GM21367 (cell line): ENCODE results near the gene HSD11B2.

Source experiments
- ATAC-seq: cut with Tn5 transposase; IDR thresholded peaks from one replicate; pipeline ENCODE4 v1.9.1; 2021; ENCODE audit not compliant: unreplicated experiment

The HSD11B2 gene

DNA sequence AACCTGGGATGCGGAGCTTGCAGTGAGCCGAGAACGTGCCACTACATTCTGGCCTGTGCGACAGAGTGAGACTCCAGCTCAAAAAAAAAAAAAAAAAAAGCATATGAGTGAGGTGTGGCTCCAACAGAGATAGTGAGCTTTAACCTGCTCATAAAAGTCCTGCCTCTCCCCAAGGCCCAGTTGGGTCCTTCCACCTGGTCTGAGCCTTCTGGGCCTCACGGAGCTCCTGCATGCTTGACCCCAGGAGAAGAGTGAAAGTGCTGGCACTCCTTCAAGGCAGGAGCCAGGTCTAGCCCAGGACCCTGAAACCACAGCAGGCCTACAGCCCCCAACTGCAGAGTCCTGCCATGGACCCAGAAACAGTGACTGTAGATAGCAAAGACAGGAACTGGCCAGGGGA is 17.7 kb downstream of the HSD11B2 start:
- no peak for ATAC-seq

DNA sequence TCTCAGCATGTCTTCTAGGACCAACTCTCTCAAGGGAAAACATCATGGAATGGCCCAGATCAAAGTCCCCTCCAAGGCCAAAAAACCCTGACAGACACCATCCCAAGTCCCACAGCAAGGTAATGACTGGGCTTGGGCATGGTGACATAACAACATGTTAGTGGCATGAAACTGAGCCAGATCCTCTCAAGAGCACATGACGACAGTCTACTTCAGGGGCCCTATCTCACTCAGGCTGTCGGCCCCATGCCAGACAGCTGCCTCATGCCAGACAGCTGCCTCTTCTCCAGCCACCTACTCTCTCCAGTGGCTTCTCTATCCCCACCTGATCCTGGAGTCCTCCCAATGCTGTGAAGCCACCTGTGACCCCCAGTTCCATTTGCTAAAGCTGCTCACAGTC is 18.4 kb downstream of the HSD11B2 start:
- ATAC-seq: no peak

DNA sequence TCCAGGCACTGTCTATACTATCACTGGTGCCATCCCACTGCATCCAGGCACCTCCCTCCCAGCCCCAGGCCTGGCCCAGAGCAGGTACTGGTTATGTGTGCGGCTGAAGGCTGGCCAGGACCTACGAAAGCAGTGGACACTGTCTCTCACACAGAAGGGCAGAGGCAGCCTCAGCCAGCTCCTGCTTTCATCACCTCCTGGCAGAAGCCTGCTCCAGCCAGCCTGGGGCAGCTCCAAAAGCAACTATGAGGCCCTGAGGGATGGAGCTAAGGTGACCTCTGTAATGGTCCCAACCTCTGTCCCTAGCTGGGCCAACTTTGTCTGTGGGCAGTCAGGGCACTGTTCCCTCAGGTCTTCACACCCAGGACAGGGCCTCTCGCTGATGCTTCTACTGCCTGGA is 18.8 kb downstream of the HSD11B2 start:
- no peak for ATAC-seq

DNA sequence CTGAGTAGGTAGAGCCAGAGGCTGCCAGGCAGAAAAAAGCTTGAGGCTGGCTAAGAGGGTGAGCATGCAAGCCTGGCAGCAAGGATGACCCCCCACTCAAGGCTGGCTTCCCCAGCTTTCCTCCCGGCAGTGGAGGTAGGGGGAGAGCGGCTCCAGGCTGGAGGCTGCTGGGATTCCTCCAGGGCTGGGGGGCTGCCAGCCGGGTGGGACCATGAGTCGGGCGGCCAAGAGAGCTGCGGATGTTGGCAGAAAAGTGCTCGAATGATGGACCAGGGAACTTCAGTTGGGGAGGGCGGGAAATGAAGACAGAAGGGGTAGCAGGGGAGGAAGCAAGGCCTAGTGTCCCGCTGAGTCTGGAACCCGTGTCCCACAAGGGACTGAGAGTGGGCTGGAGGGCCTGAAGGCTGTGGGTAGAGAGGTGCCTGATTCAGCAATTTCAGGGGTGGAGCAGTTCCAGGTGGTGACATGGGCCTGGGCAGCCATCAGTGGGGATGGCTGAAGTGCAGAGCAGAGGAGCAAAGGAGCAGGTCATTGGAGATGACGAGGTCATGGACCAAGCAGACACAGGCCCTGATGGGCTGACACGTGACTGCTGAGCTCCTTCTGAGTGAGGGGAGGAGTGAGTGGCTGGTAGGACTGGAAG is 20.3 kb downstream of the HSD11B2 start:
- no peak for ATAC-seq

DNA sequence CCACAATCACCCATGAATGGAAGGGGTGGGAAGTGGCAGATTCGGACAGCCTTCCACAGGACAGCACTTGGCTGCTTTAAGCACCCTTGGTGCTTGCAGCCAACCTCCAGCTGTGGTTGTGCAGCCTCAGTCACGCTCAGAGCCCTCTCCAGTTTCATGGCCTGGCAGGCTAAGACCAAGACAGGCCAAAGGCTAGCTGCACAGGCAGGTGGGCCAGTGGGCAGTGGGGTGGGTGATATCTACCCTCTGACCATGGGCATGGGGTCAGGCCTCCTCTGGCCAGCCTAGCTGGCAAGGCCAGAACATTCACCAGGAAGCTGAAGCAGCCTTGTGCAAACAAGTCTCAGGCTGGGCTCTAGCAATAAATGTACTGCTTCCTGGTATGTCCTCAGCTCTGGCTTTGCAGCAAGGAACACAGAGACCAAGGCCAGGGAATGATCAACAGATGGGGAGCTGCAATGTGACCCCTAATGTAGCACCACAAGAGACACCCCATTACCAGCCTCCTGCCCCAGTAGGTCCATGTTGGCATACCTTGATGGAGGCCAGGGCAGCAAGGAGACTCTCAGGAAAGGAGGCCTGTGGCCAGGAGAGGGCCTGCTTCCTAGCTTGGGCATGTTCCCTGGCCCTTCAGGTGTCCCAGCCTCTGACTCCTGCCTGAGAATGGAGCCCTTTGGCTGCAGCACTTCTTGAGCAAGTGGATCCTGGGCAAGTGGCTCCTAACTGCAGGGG is 20.9 kb downstream of the HSD11B2 start:
- ATAC-seq: no peak

DNA sequence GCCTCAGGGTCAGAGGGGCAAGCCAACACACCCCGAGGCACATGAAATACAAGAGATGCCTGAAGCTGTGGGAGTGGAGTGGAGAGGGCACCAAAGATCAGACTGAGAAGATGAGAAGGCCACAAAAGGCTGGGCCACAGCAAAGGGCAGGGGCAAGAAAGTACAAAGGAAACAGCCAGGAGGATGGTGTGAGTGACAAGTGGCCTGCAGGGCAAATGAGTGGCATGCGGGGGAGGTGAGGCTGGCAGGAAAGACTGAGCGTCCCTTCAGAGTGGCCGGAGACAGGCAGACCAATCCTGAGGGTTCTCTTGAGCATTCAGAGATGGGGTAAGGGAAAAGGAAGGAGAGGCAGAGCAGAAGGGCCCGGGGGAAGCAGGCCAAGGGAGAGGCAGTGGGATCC is 23.2 kb downstream of the HSD11B2 start:
- ATAC-seq: no peak

DNA sequence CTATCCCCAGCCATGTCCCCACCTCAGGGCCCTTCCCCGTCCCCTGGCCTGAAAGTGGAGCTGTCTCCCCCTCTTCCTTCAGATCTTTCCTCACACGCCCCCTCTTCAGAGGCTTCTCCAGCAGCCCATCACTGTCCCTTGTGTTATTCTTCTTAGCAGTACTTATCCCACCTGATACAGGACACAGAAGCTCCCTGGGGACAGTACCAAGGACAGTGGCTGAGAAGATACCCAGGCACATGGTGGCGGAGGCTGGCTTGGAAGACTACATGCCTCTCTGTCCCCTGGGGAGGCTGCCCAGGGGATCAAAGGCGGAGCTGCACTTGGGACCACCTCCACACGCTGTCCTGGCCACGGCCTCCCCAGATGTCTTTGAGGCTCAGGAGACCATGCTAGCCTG is 23.9 kb downstream of the HSD11B2 start:
- no peak for ATAC-seq

DNA sequence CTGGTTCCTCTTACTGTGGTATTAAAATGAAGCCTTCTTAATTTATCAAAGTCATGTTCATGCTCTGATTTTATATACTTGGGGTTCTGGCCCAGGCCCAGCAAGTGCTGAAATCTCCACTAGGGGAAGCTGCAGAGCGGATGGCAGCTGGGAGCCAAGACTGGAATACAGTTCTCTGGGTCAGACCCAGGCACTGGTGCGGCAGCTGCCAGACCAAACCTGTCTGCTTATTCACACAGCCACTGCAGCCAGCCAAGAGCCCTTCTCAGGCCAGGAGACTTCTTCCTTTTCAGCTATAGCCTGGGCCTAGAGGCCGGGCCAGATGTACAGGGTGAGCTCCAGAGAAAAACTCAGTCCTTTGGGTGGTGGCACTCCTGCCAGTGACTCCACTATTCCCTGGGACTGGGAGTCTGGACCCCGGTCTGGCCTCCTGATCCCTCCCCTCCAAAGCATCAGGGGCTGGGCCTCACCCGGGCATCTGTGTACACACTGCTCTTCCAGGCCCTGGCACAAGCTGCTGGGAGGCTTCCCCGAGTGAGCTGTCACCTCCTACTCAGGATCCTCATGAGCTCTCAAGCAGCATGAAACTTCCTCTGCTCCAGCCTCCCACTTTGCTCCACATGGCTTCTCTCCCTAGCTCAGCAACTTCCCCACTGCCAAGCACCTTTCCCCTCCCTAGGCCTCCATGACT is 25.6 kb downstream of the HSD11B2 start:
- no peak for ATAC-seq

DNA sequence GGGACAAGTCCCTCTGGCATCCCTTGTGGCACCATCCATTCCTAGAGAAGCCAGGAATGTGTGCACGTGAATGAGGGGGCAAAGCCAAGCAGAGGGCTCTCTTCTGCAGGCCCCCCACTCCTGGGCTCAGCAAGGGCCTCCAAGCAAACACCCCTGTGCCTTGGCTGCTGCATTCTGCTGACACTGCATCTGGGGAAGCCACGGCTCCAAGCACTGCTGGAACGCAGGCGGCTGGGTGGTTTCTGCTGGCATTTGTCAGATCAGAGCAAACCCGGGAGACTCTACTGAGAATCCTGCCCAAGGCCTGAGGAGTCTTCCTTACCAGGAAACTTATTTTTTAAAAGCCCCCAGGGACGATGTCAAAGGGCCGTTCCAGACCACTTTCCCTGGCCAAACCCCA is 26.7 kb downstream of the HSD11B2 start:
- ATAC-seq: no peak

DNA sequence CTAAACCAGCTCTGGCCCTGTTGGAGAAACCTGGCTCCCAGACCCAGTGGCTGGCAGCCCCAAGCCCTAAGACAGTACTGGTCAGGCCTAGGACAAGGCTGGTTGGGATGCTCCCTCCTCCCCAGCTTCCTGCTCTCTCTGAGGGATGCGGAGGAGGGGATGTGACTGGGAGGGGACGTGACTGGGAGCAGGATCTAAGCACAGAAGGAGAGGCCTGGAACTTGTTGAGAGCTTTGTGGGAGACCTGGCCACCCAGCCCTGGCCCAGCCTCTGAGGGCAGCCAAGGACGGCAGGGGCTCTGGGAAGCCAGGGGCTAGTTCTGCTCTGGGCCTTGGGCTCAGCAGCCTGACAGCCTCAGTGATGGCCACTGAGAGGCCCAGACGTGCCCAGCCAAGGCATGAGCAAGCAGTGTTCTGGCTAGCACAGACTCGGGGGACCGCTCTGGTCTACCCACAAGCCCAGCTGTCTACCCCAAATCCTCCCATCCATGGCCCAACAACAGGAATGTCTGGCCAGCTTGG is 27.3 kb downstream of the HSD11B2 start:
- no peak for ATAC-seq

DNA sequence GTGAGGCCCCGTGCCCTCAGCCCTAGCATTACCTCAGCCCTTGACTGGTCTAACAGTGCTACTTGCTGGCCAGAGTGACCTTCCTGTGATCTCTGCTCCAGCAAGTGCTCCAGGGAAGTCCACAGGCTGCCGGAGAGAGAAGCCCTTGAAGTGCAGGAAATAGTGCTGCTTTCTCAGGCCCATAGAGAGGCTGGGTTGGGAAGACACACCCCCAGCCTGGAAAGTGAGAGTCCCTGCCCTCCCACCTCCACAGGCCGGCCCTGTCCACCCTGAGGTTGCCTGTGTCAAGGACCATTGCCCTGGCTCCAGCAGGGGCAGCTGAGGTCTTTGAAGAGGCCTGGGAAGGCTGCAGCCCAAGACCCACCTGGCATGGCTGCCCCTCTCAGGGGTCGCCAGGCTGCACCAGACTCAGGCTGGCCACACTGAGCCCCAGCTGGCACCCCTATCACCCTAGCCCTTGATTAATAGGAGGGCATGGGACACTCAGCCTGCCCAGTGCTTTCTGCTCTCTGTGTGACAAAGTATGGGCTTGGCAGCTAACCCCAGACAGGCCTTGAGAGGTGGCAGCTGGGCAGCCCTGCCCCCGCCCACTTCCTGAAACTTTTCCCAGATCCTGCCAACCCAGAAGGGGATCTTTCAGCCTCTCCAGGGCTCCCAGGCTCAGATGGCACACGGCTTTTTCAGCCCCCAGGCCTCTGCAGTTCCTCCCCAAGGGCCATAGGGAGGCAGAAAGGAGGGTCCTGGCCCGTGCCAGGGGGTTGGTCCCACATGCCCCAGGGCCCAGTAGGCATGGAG is 28.3 kb downstream of the HSD11B2 start:
- no peak for ATAC-seq

DNA sequence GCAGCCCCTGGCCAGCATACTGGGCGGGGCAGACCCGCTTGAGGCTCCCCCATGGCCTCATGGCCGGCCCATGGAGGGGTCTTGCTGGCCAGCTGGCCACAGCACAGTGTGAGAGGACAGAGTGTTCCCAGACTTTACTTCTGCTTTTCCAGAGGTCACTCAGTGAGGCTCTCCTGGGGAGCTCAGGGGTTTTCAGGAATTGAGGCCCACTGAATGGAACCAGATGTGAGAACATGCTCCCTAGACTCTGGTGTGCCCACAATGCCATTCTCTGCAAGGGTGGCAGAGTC is 28.9 kb downstream of the HSD11B2 start:
- no peak for ATAC-seq

DNA sequence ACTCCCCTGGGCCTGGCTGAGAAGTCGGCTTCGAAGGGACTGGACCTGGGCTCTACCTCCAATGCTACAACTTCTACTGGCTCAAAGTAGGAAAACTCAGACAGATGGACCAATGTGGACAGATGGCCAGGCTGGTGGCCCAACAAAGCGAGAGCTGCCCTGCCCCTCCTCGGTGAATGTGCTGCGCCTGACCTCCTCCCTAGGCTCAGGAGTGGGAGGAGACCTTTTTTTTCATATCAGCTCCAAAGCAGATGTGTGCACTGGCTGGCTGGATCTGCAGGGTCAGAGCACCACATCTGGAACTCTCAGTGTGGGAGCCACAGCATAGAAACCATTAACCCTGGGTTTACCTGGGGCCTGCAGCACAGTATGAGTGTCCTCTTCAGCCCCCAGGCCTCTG is 29.2 kb downstream of the HSD11B2 start:
- no peak for ATAC-seq

DNA sequence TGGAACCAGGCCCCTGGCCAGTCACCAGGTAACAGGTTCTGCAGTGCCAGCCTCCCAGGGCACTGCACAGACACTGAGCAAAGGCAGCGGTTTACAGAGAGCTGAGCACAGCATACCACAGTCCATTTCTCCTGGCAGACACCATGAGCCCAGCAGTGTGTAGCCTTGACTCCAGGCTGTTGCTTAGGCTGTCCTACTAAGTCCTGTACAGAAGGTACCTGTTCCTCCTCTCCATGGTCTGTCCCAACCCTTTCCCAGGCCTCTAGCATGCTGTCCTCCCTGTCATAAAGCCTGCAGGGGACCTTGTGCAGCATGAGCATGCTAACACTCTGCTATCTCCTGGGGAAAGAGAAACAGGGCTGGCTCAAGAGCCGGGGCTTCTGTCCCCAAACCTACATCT is 30.0 kb downstream of the HSD11B2 start:
- ATAC-seq: no peak

DNA sequence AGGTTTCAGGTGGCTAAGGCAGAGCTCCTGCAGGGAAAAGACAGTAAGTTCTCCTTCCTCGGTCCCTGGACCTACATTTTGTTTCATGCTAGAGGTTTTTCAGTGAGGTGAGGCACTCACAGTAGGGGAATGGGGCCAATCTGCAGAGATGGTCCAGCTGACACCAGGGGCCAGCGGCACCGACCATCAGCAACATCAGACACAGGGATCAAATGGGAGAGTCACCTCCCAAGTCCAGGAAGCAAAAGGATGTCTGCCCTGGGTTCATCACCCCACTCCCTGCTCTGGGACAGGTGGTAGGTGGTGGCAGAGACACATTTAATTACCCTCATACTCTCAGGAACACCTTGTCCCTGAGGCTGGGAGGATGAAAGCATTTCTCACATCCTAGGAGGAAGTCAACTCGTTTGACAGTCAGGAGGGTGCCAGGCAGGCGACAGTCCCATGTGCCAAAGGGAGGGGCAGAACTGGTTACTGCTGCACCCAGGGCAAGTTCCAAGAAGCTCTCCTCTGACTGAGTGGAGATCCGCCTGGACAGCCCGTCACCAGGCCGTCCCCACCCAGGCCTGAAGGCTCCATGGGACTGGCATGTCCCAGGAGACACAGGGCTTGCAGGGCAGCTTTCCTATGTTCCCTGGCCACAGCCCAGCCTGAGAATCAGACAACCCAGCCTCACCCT is 30.8 kb downstream of the HSD11B2 start:
- ATAC-seq: no peak

DNA sequence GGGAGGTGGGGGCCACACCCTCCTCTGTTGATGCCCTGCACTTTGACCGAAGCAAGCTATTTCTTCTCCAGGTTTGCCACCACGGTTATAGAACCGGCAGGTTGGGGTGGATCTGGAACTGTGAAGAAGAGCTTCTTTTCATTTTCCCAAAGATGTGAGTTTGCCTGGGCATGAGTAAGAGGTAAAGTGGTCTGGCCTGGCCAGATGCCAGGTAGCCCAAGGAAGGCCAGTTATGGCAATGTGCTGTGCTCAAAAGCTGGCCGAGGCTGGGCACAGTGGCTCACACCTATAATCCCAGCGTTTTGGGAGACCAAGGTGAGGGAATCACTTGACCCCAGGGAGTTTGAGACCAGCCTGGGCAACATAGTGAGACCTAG is 31.3 kb downstream of the HSD11B2 start:
- ATAC-seq: no peak

DNA sequence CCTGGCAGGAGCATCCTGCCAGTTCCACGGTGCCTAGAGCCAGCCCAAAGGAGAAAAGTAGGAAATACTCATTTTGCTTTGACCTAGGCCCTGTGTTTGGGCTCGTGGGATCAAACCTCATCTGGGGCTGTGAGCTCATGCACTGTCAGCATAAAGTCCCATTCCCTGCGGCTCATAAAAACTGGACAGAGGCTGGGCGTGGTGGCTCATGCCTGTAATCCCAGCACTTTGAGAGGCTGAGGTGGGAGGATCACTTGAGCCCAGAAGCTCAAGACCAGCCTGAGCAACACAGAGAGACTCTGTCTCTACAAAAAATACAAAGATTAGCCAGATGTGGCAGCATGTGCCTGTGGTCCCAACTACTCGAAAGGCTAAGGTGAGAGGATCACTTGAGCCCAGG is 32.1 kb downstream of the HSD11B2 start:
- ATAC-seq: no peak

DNA sequence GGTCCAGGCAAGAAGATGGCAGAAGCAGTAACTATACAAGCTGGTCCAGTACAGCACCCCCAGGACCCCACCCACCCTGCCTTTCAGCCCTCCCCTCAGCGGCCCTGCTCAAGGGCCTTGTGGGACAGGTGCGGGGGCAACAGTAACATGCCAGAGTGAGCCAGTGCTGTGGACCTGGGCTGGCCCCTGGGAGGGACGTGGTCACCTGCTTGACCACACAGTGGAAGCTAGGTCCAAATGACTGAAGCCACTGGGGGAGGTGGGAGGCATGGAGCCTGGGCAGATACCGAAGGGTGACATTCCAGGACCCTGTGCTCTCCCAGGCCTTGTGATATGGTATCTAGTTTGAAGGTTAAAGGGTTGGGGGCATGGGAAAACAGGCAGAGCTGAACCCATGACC is 32.8 kb downstream of the HSD11B2 start:
- no peak for ATAC-seq

DNA sequence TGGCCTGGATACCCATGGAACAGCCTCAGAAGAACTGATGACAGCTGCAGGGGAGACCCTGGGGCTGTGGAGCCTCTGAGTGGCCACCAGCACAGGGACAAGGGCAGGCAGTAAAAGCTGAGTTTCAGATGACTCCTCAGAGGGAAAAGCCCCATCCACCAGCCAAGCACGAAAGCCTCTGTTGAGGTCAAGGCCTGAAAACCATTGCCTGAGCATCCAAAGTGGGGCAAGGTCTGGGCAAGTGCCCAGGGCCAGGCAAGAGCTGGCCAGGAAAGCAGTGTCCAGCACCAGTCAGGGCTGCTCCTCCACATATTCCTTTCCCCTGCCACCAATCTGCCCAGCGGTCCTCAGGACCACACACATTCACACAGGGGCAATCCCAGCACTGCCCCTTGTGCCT is 33.6 kb downstream of the HSD11B2 start:
- ATAC-seq: no peak

DNA sequence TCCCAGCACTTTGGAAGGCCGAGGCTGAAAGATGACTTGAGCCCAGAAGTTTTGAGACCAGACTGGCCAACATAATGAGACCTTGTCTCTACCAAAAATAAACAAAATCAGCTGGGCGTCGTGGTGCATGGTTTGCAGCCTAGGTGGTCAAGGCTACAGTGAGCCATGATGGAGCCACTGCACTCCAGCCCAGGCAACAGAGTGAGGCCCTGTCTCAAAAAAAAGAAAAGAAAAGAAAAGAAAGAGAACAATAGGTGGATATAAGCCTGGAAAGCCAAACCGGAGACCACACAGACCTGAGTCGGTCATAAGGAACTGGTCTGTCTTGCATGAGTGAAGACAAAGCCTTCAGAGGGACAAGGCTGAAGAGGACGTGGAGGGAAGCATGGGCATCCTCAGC is 35.7 kb downstream of the HSD11B2 start:
- no peak for ATAC-seq

DNA sequence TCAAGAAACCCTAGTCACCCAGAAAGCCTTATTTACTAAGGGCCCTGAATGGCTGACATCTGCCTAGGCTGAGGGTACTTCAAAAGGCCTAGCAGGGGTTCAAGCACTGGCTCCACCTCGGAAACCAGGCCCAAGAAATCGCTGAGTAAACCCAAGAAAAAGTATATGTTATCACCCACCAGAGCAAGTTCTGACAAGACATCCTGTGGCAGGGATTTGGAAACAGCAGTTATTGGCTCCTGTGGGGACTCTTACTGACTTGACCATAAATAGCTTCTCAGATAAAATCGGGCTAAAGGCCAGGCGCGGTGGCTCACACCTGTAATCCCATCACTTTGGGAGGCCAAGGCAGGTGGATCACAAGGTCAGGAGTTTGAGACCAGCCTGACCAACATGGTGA is 37.8 kb downstream of the HSD11B2 start:
- no peak for ATAC-seq
